Measurements from ENCODE around the gene DLGAP3. TPM values are rescaled to one million over a fixed set of nuclear protein-coding genes. Genes with fewer than 3 reads are reported as not detected.
A peak's percentile ranks its signal among the peaks of the same experiment; 100 is the strongest.

DLGAP3 gene
- total and polyA plus RNA-seq, 8 donors, result 0.15 to 0.29 (median 0.18) TPM; not detected in 3

GRCh38 chr1:34863501-34863900 is 65.9 kb downstream of the DLGAP3 start:
- TF ChIP-seq EP300 (IDR thresholded peaks at IDR 0.05), result no peak
- no peak for TF ChIP-seq CTCF (IDR thresholded peaks at IDR 0.05)
- no peak for TF ChIP-seq POLR2AphosphoS5 (IDR thresholded peaks at IDR 0.05)
- TF ChIP-seq POLR2A (IDR thresholded peaks at IDR 0.05), result no peak
- no peak overlapping the region for H3K27ac ChIP-seq
- H3K4me3 ChIP-seq, result no peak overlapping the region
- H3K27me3 ChIP-seq, result no peaks in the 10 kb centered on the region
- no peaks in the 10 kb centered on the region for H3K36me3 ChIP-seq
- intact Hi-C loops (cut with DNase I; ENCODE audit: low total_unique reads), result no loop called here
- H3K4me1 ChIP-seq, result peaks cover 16 to 35% (median 29%) of the 10 kb centered on the region in 4 donors
- no peaks in the 10 kb centered on the region for H3K9me3 ChIP-seq
- DNase-seq, result no peak

GRCh38 chr1:34859446-34860200 is 69.8 kb downstream of the DLGAP3 start, which contains the start of gene SMIM12:
SMIM12 (minus strand) TSS chr1:34859749; CDS start chr1:34855977, 3,772 bp downstream.
- peak in 5 of 7 experiments; percentile 69 to 96 (median 82) for TF ChIP-seq CTCF (IDR thresholded peaks at IDR 0.05)
- TF ChIP-seq EP300 (IDR thresholded peaks at IDR 0.05), result no peak
- peak in 1 of 4 donors; percentile 85 for TF ChIP-seq POLR2A (IDR thresholded peaks at IDR 0.05)
- peak; percentile 80 to 99 (median 96) for TF ChIP-seq POLR2AphosphoS5 (IDR thresholded peaks at IDR 0.05)
- intact Hi-C loops (cut with DNase I; ENCODE audit: low total_unique reads), result no loop called here

GRCh38 chr1:34858901-34859445 is 70.5 kb downstream of the DLGAP3 start:
- WGBS, 5 donors, result 0 to 1% (median 0%) methylated on average over 15 of the region's 15 CpGs

More at GRCh38 chr1:34859446-34860200, 69.8 kb downstream of the DLGAP3 start, which contains the start of gene SMIM12:
- DNase-seq, result peak; percentile 96 to 97
- H3K4me1 ChIP-seq, result peaks cover 16 to 40% (median 32%) of the 10 kb centered on the region in 4 donors
- peaks cover 11 to 20% (median 18%) of the 10 kb centered on the region in 4 donors for H3K36me3 ChIP-seq
- peak within 1 kb of the TSS; percentile 82 to 96 (median 86) for H3K27ac ChIP-seq
- peak within 1 kb of the TSS; percentile 66 to 94 (median 92) for H3K4me3 ChIP-seq
- no peaks in the 10 kb centered on the region for H3K27me3 ChIP-seq
- WGBS, 5 donors, result 1% methylated on average over 20 to 47 of the region's 47 CpGs
- H3K9me3 ChIP-seq, result no peaks in the 10 kb centered on the region

More at GRCh38 chr1:34858901-34859445, 70.5 kb downstream of the DLGAP3 start:
- no peak for DNase-seq
- intact Hi-C loops (cut with DNase I; ENCODE audit: low total_unique reads), result no loop called here
- Histone ChIP-seq H3K27ac (peak overlapping the region; percentile 82 to 96 (median 86)), H3K4me1 (peaks cover 16 to 40% (median 32%) of the 10 kb centered on the region in 4 donors), H3K36me3 (peaks cover 17 to 27% (median 24%) of the 10 kb centered on the region in 4 donors), H3K9me3 (no peaks in the 10 kb centered on the region), H3K4me3 (peak overlapping the region; percentile 66 to 94 (median 92)), H3K27me3 (no peaks in the 10 kb centered on the region)
- TF ChIP-seq EP300 (IDR thresholded peaks at IDR 0.05), result no peak
- TF ChIP-seq POLR2AphosphoS5 (IDR thresholded peaks at IDR 0.05), result no peak
- TF ChIP-seq CTCF (IDR thresholded peaks at IDR 0.05), result no peak
- no peak for TF ChIP-seq POLR2A (IDR thresholded peaks at IDR 0.05)

Measured in stomach (tissue), 9 donors.